GM18498 (cell line): ENCODE results near the gene GRIN3A.
A peak's percentile ranks its signal among the peaks of the same experiment; 100 is the strongest.
"Not testable (repeated sequence)": the region's sequence is repeated elsewhere in the genome, so short reads cannot be mapped to it uniquely, and the experiment has no call there.

Source experiments
- ATAC-seq: cut with Tn5 transposase; IDR thresholded peaks from one replicate; pipeline ENCODE4 v1.9.1; 2021; ENCODE audit warnings: mild to moderate bottlenecking, moderate library complexity; ENCODE audit not compliant: unreplicated experiment

The GRIN3A gene

GRCh38 chr9:101635473-101635872 is 103.0 kb downstream of the GRIN3A start:
- ATAC-seq = no peak

GRCh38 chr9:101634741-101635409 is 103.6 kb downstream of the GRIN3A start:
- no peak for ATAC-seq

GRCh38 chr9:101632611-101633010 is 105.8 kb downstream of the GRIN3A start:
- no peak for ATAC-seq

GRCh38 chr9:101631892-101632291 is 106.6 kb downstream of the GRIN3A start:
- no peak for ATAC-seq

GRCh38 chr9:101629636-101630035 is 108.8 kb downstream of the GRIN3A start:
- ATAC-seq = no peak

GRCh38 chr9:101628173-101628572 is 110.3 kb downstream of the GRIN3A start:
- no peak for ATAC-seq

GRCh38 chr9:101626295-101626694 is 112.2 kb downstream of the GRIN3A start:
- no peak for ATAC-seq

- ATAC-seq = no peak
These were observed 112.6 kb downstream of the GRIN3A start for GRCh38 chr9:101625876-101626275.

- no peak for ATAC-seq
These were observed 118.0 kb downstream of the GRIN3A start for GRCh38 chr9:101620452-101620851.

- ATAC-seq = no peak
These were observed 119.7 kb downstream of the GRIN3A start for GRCh38 chr9:101618698-101619097.

GRCh38 chr9:101605547-101605946 is 132.9 kb downstream of the GRIN3A start:
- no peak for ATAC-seq

- ATAC-seq = no peak
These were observed 134.2 kb downstream of the GRIN3A start for GRCh38 chr9:101604296-101604695.

GRCh38 chr9:101601904-101602765 is 136.3 kb downstream of the GRIN3A start:
- ATAC-seq = no peak

GRCh38 chr9:101594796-101595195 is 143.7 kb downstream of the GRIN3A start, which contains the start of gene PPP3R2:
PPP3R2 (minus strand) TSS chr9:101594969; CDS start chr9:101594921, 48 bp downstream.
- ATAC-seq = no peak

GRCh38 chr9:101593345-101593744 is 145.1 kb downstream of the GRIN3A start:
- ATAC-seq = no peak

- no peak for ATAC-seq
These were observed 145.7 kb downstream of the GRIN3A start for GRCh38 chr9:101592788-101593187.

GRCh38 chr9:101591787-101592446 is 146.5 kb downstream of the GRIN3A start:
- ATAC-seq = no peak

GRCh38 chr9:101590901-101591300 is 147.5 kb downstream of the GRIN3A start:
- ATAC-seq = no peak

GRCh38 chr9:101590074-101590473 is 148.4 kb downstream of the GRIN3A start:
- not testable (repeated sequence) for ATAC-seq

- no peak for ATAC-seq
These were observed 151.0 kb downstream of the GRIN3A start for GRCh38 chr9:101587332-101588043.

- ATAC-seq = peak; percentile 81
These were observed 151.8 kb downstream of the GRIN3A start for GRCh38 chr9:101586651-101587050.
